CD1c-positive myeloid dendritic cell (primary cell): ENCODE measurements around the gene STK32B.

Experiments used
- DNase-seq: peaks from one replicate; pipeline ENCODE4 v3.0.0-alpha.2; 2016; ENCODE audit errors: extremely low spot score

Gene STK32B

DNA sequence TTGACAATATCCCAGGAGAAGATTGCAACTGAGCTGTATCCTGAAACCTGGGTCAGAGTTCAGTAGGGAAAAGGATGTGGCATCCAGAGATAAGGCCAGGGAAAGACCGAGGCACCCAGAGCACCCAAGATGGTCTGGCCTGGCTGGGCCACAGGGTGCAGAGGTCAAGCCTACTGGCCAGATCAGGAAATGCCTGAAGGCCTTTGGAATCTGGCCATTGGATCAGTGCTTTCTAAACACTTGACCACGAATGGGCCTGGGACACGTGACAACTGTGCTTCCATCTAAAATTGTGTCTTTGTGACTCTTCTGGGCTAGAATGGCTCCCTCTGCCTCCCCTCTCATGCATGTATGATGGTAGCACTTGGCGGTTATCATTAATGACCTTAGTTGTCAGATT is 340.2 kb downstream of the STK32B start:
- DNase-seq: no peak

DNA sequence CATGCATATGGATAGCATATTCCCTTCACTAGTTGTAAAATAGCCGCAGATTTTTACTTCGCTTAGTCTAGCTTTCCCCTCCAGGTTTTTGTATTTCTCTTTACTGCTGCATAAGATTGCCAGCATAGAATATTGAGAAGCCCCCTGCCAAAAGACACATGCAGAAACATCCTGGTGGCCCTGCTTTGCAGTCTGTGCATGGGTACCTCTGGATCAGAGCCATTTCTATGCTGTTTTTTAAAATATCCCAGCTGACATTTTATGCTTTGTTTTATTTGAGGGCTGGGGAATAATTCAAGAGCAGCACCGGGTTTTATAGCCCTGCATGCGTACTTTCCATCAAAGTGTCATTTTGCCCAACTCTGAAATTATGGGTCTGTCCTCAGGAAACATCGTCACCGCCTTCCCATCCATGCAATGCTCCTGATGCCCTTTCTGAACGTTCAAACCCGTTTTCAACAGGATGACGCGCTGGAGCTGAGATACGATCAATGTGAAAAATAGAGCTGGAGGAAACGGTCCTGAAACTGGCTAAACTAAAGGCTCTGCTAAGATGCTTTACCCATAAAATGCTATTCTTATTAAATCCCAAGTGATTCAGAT is 342.7 kb downstream of the STK32B start:
- DNase-seq: no peak

DNA sequence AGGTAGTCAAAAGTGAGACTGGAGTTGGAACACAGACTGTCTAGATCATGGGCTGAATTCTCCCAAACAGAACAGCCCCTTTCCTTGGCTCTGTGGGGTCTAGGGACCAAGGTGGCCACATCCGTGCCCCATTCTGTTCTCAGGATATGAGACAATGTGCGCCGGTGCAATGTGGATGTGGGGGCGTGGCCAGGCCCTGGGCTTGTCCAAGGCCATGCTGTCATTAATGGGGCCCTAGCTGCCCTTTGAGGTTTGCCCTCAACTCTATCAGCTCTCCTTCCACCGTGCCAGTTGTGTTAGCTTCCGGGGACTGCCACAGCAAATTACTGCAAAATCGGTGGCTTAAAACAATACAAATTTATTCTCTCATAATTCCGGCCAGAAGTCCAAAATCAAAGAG is 344.5 kb downstream of the STK32B start:
- DNase-seq: no peak

DNA sequence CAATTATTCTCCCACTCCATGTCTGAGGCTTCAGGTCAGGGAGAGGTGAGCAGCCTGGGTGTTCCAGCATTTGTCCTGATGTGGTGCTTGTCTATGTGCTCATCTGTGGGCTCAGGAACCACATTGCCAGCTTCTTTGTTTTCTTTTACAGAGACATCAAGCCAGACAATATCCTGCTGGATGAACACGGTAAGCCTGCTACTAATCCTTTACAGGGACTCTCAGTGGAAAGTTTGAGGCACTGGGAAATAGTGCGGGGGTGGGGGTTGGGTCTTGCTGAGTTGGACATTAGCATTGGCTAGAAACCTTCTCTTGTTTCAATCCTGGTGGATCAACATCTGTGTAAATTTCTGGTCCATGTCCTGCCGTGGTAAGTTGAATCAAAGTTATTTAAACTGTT is 346.8 kb downstream of the STK32B start:
- no peak for DNase-seq

DNA sequence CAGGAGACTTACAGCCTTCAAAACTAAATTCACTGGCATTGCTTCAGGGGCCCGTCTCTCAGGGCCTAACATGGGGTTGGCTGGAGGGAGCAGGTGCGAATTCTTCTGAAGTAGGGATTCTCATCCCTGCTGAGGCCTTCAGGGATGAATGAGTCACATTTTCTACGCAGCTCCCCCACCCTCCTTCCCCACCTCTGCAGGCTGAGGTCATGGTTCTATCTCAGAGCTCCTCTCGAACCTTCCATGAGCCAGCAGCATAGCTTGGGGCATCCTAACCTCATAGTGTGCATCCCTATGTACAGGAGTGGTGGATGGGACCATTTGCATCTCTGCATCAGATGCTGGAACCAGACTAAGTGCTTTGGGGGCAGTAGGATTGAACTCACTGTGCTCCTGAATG is 347.8 kb downstream of the STK32B start:
- no peak for DNase-seq

DNA sequence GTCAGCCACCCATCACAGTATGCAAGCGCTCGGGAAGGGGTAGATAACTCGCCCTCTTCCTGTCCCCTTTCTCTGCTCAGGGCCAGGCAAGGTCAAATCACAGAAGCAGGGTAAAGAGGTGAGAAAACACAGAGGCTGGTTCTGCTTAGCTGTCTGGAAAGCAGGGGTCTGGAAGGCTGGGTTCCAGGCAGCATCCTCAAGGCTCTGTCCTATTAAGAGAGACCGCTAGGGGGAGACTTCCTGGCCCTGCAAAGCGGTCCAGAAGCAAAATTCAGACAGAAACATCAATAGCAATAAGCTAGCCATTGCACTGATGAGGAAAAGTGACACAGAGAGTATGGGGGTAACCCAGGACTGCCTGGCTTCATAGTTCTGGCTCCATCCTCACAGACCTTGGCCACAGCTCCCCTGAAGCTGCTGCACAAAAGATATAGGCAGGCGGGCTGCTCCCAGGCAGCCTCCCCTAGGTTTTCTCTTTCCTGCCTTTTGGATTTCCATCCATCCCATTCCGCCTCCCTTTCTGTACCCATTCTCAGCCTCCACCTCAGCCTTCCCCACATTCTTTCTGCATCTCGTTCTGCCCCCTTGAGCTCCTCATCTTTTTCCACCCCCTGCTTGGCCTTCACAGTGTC is 348.6 kb downstream of the STK32B start:
- DNase-seq: no peak

DNA sequence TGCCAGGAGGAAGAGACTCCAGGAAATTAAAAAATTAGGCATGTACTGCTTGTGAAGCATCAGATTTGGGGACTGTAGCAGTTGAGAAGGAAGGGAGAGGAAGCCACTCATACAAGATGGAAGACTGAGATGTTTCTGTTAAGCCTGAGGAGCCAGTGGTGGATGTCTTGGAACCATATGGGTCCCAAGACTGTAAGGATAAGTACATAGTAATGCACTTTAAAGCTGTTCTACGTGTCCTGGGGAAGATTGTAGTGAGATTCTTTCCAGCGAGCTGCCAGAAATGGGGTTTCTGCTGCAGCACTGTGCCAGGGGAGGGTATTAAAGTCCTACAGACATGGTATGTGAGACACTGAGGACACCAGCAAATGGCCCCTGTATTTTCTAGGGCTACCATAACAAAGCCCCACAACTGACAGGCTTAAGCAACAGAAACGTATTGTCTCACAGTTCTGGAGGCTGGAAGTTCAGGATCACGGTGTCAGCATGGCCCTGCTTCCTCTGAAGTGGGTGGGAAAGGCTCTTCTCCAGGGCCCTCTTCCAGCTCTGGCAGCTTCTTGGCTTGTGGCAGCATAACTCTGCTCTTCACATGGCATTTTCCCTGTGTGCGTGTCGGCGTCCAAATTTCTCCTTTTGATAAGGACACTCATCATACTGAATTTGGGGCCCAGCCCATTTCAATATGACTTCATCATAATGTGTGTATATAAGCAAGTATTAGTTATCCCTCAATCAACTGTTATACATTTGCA is 352.6 kb downstream of the STK32B start:
- DNase-seq: no peak

DNA sequence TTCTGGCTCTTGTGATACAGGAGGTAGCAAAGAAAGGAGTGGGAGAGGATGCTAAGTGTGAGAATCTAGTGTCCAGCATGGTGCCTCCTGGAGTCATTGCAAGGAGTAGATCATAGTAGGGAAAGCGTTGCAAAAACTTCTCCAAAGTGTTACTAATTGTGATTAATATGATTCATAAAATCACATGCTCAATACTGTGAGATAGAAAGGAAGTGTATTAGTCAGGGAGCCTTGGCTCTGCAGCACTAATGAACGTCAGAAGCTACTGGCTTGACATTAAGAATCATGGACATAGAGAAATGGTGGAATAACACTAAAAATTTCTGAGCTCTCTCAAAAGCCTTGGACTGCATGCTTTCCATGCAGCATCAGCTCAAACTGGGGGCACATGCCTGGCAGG is 358.0 kb downstream of the STK32B start:
- DNase-seq: no peak

DNA sequence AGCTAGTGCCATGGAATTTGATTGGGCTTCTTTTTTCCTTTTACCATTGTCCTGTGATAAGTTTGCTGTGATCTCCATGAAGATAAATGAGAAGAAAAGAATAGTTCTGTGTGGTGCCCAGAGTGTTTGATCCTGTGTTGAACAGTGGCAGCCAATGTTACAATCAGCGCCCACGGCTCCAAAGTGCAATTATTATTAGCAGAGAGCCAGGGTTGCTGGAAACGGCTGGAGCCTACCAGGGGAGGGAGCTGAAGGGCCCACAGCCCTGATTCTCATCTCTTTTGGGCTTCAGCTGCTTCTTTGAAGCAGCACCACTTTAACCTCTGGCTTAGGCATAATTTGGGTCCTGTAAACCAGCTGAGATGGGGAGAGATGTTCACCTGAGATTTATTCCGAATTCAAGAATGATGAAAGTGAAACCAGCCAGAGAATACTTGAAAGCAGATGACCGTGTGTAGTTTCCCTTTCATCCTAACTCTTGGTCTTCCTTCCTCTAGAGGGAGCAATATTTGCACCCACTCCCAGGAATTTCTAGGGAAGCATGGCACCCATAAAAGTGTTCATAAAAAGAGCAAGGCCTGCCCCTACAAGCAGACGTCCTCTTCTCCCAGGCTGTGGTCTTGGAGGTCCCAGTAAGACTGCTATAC is 358.8 kb downstream of the STK32B start:
- no peak for DNase-seq

DNA sequence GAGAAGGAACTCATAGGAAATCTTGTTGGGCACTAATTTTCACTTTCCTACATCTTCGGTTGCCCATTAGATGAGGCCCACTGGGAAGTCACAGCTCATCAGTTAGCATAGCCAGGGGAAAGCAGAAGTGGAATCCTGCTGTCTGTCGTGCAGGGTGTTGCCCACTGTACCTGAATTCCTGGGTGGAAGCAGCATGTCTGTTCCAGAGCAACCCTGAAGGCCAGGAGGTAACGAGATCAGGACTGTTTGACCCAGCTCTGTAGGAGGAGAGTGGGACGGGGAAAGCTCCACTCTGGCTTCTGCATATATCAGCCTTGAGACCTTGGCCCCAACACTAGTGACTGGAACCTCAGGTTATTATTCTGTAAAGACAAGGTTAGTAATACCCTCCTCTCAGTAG is 361.0 kb downstream of the STK32B start:
- DNase-seq: no peak

DNA sequence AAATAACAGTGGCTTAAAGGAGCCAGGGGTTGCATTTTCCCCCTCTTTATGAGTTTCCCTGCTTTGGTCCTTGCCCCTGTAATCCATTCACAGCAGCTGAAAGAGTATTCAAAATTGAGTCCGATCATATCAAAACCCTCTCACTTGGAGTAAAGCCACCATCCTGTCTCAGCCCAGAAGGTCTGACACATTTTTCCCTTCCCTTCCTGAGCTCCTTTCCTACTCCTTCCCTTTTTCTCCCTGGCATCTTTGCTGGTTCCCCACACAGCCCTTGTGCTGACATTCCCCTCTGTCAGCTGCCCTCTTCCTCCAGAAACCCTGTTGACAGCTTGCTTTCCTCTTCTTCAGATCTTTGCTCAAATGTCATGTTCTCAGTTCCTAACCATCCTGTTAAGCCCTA is 361.5 kb downstream of the STK32B start:
- no peak for DNase-seq

DNA sequence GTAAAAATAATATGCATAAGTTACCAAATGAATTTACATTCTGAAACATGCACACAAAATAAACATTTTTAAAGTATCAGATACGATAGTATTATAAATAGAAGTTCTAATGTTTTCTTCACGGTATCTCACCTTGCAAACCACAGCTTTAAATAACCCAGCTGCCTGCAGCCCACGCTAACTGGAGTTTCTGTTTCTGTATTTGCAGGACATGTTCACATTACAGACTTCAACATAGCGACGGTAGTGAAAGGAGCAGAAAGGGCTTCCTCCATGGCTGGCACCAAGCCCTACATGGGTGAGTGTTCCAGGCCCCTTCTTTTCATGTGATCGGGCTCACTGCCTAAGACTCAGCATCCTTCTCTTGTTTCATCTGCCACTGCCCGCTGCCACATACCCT is 365.4 kb downstream of the STK32B start:
- DNase-seq: no peak

DNA sequence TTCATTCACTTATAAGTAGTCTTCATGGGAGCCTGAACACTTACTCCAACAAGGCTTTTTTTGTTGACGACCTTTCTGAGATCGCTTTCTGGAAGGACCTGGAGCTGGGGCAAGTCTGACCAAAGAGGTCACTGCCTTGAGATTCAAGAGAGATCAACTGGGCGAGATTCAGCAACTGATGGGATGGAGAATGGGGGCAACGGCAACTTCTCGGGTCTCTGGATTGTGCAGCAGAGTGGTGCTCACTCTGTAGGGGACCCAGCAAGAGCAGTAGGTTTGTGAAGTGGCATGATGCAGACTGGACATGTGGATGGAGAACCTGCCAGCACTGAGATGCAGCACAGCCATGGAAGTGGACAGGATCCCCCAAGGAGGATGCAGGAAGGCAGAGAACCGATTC is 369.0 kb downstream of the STK32B start:
- no peak for DNase-seq

DNA sequence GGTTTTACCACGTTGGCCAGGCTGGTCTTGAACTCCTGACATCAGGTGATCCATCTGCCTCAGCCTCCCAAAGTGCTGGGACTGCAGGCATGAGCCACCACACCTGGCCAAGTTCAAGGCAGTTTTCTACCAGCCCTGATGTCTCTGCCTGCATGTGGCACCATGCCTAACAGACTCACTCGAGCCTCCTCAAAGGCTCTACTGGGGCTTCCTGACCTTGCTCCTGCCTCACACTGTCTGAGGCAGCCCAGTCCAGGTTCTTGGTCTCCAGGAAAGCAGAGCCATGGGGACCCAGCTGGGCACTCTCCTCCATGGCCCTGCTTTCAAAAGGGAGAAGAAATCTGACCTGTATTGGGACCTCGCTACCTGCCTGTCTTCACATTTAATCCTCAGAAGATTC is 370.1 kb downstream of the STK32B start:
- no peak for DNase-seq

DNA sequence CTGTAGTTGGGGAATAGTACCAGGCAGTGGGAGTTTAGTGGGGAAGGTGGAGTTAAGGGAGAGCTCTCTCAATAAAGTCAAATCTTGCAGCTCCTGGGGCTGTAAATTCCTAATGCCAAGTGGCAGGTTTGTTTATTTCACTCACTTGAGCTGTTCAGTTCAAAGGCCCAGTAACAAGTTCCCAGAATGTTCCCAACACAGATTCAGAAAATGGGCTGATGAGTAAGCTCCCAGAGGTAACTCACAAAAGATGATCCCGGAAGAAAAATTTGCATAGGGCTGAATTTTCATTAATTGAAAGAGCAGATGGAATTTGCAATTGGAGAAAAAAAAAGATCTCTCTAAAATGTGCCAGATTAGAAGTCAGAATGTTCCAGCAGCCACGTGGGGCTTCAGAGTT is 370.9 kb downstream of the STK32B start:
- no peak for DNase-seq

DNA sequence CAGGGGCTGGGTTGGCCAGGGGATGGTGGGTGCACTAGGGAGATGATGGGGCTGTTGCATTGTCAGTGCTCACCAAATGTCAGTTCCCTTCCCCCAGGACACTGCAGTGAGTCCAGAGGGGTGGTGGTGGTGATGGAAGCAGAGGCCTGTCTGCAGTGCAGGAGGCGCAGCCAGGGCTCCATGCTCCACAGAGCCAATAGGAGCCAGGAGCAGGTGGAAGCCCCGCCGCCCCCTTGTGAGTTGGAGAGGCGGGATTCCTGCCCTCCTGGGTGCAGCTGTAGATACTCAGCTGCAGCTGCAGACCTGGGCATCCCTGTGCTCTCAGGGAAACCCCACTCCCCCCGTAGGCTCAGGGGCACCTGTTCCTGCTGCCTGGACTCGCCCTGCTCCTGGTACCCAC is 372.4 kb downstream of the STK32B start:
- DNase-seq: no peak

DNA sequence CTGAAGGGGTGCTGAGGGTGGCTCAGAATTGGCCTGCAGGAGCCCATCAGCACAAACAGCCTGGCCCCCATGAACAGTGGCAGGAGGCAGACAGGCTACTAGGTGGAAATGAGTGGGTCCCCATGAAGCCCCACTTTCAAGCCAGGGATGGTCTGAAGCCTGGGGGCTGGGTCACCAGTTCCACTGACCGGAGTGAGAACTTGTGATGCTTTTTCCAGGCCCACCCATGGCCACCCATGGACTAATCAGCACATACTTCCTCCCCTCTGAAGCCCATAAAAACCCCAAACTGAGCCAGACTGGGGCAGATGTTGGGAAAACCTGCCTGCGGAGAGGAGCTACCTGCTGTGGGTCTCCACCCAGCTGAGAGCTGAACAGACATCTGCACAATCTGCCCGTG is 372.9 kb downstream of the STK32B start:
- no peak for DNase-seq

DNA sequence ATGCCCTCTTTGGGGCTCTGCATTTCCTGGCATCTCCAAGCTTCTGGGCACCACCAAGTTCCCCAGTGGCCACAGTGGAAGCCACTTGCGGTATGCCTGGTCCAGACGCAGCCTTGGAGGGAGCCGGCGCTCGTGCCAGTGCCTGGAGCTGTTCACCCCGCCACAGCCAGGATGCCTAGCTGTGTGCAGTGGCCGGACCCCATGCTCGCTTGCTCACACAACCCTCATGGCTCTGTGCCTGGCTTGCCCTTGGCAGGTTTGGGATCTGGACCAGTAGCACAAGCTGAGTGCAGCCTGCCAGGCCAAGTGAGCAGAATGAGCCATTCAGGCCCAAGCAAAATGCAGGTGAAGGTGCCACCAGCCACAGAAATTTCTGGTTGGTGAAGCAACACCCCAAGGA is 373.6 kb downstream of the STK32B start:
- DNase-seq: no peak

DNA sequence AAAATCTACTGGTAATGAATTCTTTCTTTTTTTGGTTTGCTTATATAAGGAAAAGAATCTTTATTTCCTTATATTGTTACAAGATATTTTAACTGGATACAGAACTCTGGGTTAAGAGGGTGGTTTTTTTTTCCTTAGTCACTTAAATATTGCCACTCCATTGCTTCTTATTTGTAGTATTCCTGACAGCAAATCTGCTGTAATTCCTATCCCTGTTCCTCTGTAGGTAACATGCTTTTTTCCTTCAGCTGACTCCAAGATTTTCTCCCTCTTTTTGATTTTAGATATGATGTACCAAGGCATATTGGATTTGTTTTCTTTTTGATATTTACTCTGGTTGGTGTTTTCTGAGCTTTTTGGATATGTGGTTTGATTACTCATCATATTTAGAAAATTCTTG is 378.5 kb downstream of the STK32B start:
- no peak for DNase-seq

DNA sequence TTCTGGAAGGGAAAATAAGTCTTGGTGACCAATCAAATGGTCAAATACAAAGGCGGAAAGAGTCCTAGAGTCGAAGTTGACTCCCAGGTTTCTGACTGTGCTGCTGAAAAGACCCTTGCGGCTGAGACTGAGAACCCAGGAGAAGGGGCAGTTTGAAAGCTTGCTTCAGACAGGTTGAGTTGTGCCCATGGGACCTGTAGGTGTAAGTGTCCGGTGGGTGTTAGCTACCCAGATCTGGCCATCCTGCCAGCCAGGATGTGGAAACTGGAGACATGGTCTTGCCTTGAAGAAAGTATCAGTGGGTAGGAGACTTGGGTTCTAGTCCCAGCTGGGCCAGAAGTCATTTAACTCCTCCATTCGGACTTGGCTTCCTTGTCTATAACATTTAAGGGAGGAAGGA is 381.9 kb downstream of the STK32B start:
- DNase-seq: no peak

DNA sequence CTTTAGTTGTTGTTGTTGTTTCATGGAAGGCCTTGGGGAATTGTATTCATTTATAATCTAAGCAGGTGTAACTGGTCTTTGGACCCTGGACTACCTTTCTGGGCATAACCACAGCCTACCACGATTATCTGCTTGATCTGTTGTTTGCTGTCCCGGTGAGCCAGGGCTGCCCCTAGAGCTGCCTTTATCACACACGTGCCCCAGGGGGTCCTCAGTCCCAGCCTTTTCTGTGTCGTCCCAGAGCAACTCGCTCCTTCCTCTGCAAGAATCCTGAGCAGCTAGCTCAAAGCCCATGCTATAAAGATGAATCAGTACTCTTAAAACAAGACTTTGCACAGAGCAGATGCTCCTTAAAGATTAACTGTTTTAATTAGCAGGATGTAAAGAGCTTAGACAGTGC is 383.9 kb downstream of the STK32B start:
- no peak for DNase-seq

DNA sequence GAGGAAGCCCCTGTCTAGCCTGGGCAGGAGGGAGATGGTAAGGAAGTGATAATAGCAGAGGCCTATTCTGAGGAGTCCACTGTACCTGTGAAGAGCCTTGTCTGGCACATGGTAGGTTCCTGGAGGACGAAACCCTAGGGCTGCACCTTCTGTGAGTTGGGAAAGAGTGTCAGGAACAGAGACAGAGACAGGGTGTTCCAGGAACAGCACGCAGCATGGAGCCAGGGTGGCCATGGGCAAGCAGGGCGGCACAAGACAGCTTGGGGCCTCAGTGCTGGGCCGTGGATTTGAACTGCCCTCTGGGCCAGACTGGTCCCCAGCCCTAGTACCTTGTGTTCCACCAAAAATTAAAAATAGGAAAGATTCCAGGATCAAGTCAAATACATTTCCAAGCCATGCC is 384.5 kb downstream of the STK32B start:
- no peak for DNase-seq
